Astrocyte (in vitro differentiated cells and primary cell): Measurements from ENCODE around the gene UGT1A1. TPM values are rescaled to one million over a fixed set of nuclear protein-coding genes. Genes with fewer than 3 reads are reported as not detected.

Experiments
- DNase-seq: peaks from one replicate; pipeline ENCODE4 v3.0.0-alpha.2; 2010; ENCODE audit warnings: low read depth
- FAIRE-seq: peaks from 2 replicates; lab custom pipeline; 2011; peaks lifted over from hg19 to GRCh38; lab: Jason Lieb, UNC
- H2AFZ ChIP-seq: 2 replicates; pipeline ENCODE4 v1.6.0; 2012; ENCODE audit warnings: low read depth, low read length, inconsistent platforms
- H3K27ac ChIP-seq: 2 replicates; pipeline ENCODE4 v1.5.1; 2011; ENCODE audit warnings: low read depth, low read length, inconsistent platforms
- H3K27me3 ChIP-seq: 2 replicates; pipeline ENCODE4 v1.6.0; 2011; ENCODE audit warnings: low read length, inconsistent platforms; ENCODE audit not compliant: insufficient read depth
- H3K36me3 ChIP-seq: 2 replicates; pipeline ENCODE4 v1.5.1; 2011; ENCODE audit warnings: low read length, inconsistent platforms; ENCODE audit not compliant: insufficient read depth
- H3K4me1 ChIP-seq: 2 replicates; pipeline ENCODE4 v1.5.1; 2011; ENCODE audit warnings: low read length, inconsistent platforms; ENCODE audit not compliant: insufficient read depth
- H3K4me2 ChIP-seq: 2 replicates; pipeline ENCODE4 v1.6.0; 2012; ENCODE audit warnings: low read length, inconsistent platforms
- H3K4me3 ChIP-seq: 2 replicates; pipeline ENCODE4 v1.5.1; 2011; ENCODE audit warnings: low read depth, mild to moderate bottlenecking, low read length, inconsistent platforms; ENCODE audit not compliant: insufficient read depth
- H3K79me2 ChIP-seq: 2 replicates; pipeline ENCODE4 v1.6.0; 2012; ENCODE audit warnings: mild to moderate bottlenecking, low read length, inconsistent platforms; ENCODE audit not compliant: insufficient read depth
- H3K9ac ChIP-seq: 2 replicates; pipeline ENCODE4 v1.6.0; 2012; ENCODE audit warnings: mild to moderate bottlenecking, low read length, inconsistent platforms
- H3K9me3 ChIP-seq: 2 replicates; pipeline ENCODE4 v1.5.1; 2012; ENCODE audit warnings: low read depth, mild to moderate bottlenecking, low read length, inconsistent platforms; ENCODE audit not compliant: insufficient read depth
- H4K20me1 ChIP-seq: 2 replicates; pipeline ENCODE4 v1.6.0; 2012; ENCODE audit warnings: low read length, inconsistent platforms; ENCODE audit not compliant: insufficient read depth
- H3K27ac Mint-ChIP-seq: one replicate; pipeline ENCODE4 v1.8.0; 2021; ENCODE audit warnings: mild to moderate bottlenecking, mixed read lengths; ENCODE audit not compliant: unreplicated experiment
- H3K27me3 Mint-ChIP-seq: one replicate; pipeline ENCODE4 v1.8.0; 2021; ENCODE audit warnings: low read depth, mixed read lengths; ENCODE audit not compliant: unreplicated experiment
- H3K36me3 Mint-ChIP-seq: one replicate; pipeline ENCODE4 v1.8.0; 2021; ENCODE audit warnings: low read depth, mixed read lengths; ENCODE audit not compliant: unreplicated experiment
- H3K4me1 Mint-ChIP-seq: one replicate; pipeline ENCODE4 v1.8.0; 2021; ENCODE audit warnings: low read depth, mixed read lengths; ENCODE audit not compliant: unreplicated experiment
- H3K4me3 Mint-ChIP-seq: one replicate; pipeline ENCODE4 v1.8.0; 2021; ENCODE audit warnings: mild to moderate bottlenecking, moderate library complexity, mixed read lengths; ENCODE audit not compliant: unreplicated experiment
- H3K9me3 Mint-ChIP-seq: one replicate; pipeline ENCODE4 v1.8.0; 2021; ENCODE audit warnings: mild to moderate bottlenecking, mixed read lengths; ENCODE audit not compliant: unreplicated experiment
- EZH2 ChIP-seq: IDR thresholded peaks from 2 replicates; pipeline ENCODE4 v1.6.1; 2012; ENCODE audit warnings: mild to moderate bottlenecking, low read length, inconsistent platforms; ENCODE audit not compliant: insufficient read depth
- total RNA-seq: library from RNA; stranded (reverse); gene quantifications from 2 replicates; pipeline ENCODE4 v1.2.1, GENCODE V29; 2021
- TF ChIP-seq, protein P1 (sequence below): IDR thresholded peaks from 2 replicates; pipeline ENCODE4 v1.5.1; 2011; ENCODE audit warnings: low read depth, mild to moderate bottlenecking, inconsistent platforms, low read length, moderate library complexity; ENCODE audit not compliant: insufficient read depth

The UGT1A1 gene
- total RNA-seq, 1 donor from 2014 or later: not detected

DNA sequence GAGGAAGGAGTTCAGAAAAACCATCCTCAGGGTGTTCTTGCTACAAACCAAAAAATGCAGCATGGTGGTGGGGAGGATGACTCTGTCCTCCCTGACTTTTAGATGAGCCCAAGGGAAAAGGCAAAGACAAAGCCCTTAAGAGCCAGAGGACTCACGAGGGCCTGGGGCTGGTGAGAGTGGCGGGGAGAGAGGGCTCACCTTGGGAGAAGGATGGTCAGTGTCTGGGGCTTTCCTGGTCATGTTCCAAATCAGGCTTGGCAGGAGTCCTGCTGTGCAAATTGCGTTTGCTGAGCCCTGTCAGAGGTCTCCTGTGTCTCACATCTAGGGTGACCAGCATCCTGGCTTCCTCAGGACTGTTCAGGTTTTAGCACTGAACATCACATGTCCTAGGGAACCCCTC is 4.7 kb downstream of the UGT1A1 start:
- no peak overlapping the region for H3K27ac Mint-ChIP-seq

DNA sequence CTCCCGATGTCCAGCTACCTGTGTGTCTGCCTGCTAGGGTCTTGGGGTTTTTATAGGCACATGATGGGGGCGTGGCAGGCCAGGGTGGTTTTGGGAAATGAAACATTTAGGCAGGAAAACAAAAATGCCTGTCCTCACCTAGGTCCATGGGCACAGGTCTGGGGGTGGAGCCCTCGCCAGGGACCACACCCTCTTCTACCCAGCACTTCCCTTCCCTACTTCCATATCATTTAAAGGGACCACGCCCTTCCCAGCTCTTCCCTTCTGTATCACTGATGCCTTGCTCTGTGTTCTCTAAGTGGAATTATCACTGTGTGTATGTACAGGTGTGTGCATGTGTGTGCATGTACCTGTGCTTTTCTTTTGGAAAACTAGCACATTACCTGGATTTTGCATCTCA is 6.3 kb downstream of the UGT1A1 start:
- FAIRE-seq (no peak), DNase-seq (no peak)
- Histone ChIP-seq H4K20me1 (no peaks in the 10 kb centered on the region), H3K27me3 (no peaks in the 10 kb centered on the region), H3K4me3 (no peak overlapping the region), H3K27ac (no peak overlapping the region), H3K36me3 (no peaks in the 10 kb centered on the region), H2AFZ (no peak overlapping the region), H3K4me1 (peaks cover 12% of the 10 kb centered on the region), H3K9ac (no peak overlapping the region), H3K9me3 (no peaks in the 10 kb centered on the region), H3K4me2 (no peak overlapping the region), H3K79me2 (no peaks in the 10 kb centered on the region)
- Mint-ChIP-seq H3K4me3 (no peak overlapping the region), H3K36me3 (no peaks in the 10 kb centered on the region), H3K4me1 (peaks cover 6% of the 10 kb centered on the region), H3K27ac (no peak overlapping the region), H3K27me3 (peaks cover 2% of the 10 kb centered on the region), H3K9me3 (no peaks in the 10 kb centered on the region)
- TF ChIP-seq EZH2: no peak
- TF ChIP-seq, protein P1, sequence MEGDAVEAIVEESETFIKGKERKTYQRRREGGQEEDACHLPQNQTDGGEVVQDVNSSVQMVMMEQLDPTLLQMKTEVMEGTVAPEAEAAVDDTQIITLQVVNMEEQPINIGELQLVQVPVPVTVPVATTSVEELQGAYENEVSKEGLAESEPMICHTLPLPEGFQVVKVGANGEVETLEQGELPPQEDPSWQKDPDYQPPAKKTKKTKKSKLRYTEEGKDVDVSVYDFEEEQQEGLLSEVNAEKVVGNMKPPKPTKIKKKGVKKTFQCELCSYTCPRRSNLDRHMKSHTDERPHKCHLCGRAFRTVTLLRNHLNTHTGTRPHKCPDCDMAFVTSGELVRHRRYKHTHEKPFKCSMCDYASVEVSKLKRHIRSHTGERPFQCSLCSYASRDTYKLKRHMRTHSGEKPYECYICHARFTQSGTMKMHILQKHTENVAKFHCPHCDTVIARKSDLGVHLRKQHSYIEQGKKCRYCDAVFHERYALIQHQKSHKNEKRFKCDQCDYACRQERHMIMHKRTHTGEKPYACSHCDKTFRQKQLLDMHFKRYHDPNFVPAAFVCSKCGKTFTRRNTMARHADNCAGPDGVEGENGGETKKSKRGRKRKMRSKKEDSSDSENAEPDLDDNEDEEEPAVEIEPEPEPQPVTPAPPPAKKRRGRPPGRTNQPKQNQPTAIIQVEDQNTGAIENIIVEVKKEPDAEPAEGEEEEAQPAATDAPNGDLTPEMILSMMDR: no peak

More for the DNA sequence above, 4.7 kb downstream of the UGT1A1 start:
- Mint-ChIP-seq H3K4me1 (peaks cover 6% of the 10 kb centered on the region), H3K9me3 (no peaks in the 10 kb centered on the region), H3K27me3 (peaks cover 2% of the 10 kb centered on the region), H3K36me3 (no peaks in the 10 kb centered on the region), H3K4me3 (no peak overlapping the region)
- TF ChIP-seq, protein P1: no peak
- no peak for TF ChIP-seq EZH2
- Histone ChIP-seq H2AFZ (no peak overlapping the region), H4K20me1 (no peaks in the 10 kb centered on the region), H3K9ac (no peak overlapping the region), H3K27ac (no peak overlapping the region), H3K36me3 (no peaks in the 10 kb centered on the region), H3K4me2 (peak overlapping the region; percentile 66), H3K4me3 (no peak overlapping the region), H3K79me2 (no peaks in the 10 kb centered on the region), H3K4me1 (peaks cover 12% of the 10 kb centered on the region), H3K9me3 (no peaks in the 10 kb centered on the region), H3K27me3 (no peaks in the 10 kb centered on the region)
- FAIRE-seq: no peak
- no peak for DNase-seq

DNA sequence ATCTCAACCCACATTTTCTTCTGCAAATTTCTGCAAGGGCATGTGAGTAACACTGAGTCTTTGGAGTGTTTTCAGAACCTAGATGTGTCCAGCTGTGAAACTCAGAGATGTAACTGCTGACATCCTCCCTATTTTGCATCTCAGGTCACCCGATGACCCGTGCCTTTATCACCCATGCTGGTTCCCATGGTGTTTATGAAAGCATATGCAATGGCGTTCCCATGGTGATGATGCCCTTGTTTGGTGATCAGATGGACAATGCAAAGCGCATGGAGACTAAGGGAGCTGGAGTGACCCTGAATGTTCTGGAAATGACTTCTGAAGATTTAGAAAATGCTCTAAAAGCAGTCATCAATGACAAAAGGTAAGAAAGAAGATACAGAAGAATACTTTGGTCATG is 8.0 kb downstream of the UGT1A1 start:
- no peaks in the 10 kb centered on the region for H3K9me3 ChIP-seq
- no peak overlapping the region for H3K4me2 ChIP-seq
- H3K4me3 Mint-ChIP-seq: no peak overlapping the region
- H3K27ac Mint-ChIP-seq: no peak overlapping the region
- H3K27ac ChIP-seq: no peak overlapping the region
- no peaks in the 10 kb centered on the region for H3K9me3 Mint-ChIP-seq
- H4K20me1 ChIP-seq: no peaks in the 10 kb centered on the region
- H3K9ac ChIP-seq: no peak overlapping the region
- TF ChIP-seq EZH2: no peak
- TF ChIP-seq, protein P1: no peak
- no peak for FAIRE-seq
- no peaks in the 10 kb centered on the region for H3K36me3 Mint-ChIP-seq
- no peaks in the 10 kb centered on the region for H3K27me3 ChIP-seq
- no peaks in the 10 kb centered on the region for H3K79me2 ChIP-seq
- peaks cover 2% of the 10 kb centered on the region for H3K27me3 Mint-ChIP-seq
- no peak overlapping the region for H3K4me3 ChIP-seq
- DNase-seq: no peak
- H3K4me1 ChIP-seq: peaks cover 12% of the 10 kb centered on the region
- H3K36me3 ChIP-seq: no peaks in the 10 kb centered on the region
- peaks cover 6% of the 10 kb centered on the region for H3K4me1 Mint-ChIP-seq
- H2AFZ ChIP-seq: no peak overlapping the region
